HepG2 (cell line): ENCODE measurements around the gene GPT2. TPM values are rescaled to one million over a fixed set of nuclear protein-coding genes. Genes with fewer than 3 reads are reported as not detected.

ENCODE experiments used
- ATAC-seq: fragments of 200-7000 bp; cut with Tn5 transposase; 3 replicates; pipeline ENCODE4 v1.9.1; 2020; ENCODE audit warnings: mild to moderate bottlenecking, moderate library complexity
- BruUV-seq: library from RNA; stranded (reverse); fragments of 400-500 nt; replicated peaks from 2 replicates; lab custom pipeline; 2021; lab: Mats Ljungman, UMichigan
- CTCF ChIA-PET: fragments of 300-600 bp; formaldehyde crosslinking; extraction: SDS; loops from one replicate; lab custom pipeline; 2021; ENCODE audit warnings: low total read pairs, inconsistent platforms, low intra/inter-chr PET ratio; lab: Yijun Ruan, JAX
- POLR2A ChIA-PET: fragments of 350-600 bp; sonication (Branson Sonifier 250); formaldehyde crosslinking; loops from one replicate; lab custom pipeline; 2020; ENCODE audit warnings: antibody characterized with exemption, inconsistent platforms; lab: Yijun Ruan, JAX
- DNase-seq: peaks from one replicate; pipeline ENCODE4 v3.0.0-alpha.2; 2015; ENCODE audit warnings: low spot score
- FAIRE-seq: peaks from 3 replicates; lab custom pipeline; 2011; peaks lifted over from hg19 to GRCh38; lab: Jason Lieb, UNC
- H2AFZ ChIP-seq: one replicate; pipeline ENCODE4 v1.6.1; 2011; ENCODE audit warnings: low read length, inconsistent platforms
- H3K27ac ChIP-seq: fragments of 300-600 bp; 3 replicates; pipeline ENCODE4 v1.8.0; 2011; ENCODE audit warnings: mixed run types, mild to moderate bottlenecking, mixed read lengths, low read length, inconsistent platforms; ENCODE audit not compliant: insufficient read depth; ENCODE audit errors: extremely low read length
- H3K27me3 ChIP-seq, 2 experiments: fragments of 200-600 bp in 1 of 2; 2 replicates in 1 of 2; 3 replicates in 1 of 2; pipeline versions ENCODE4 v1.6.0 to v1.8.0; 2011; ENCODE audit warnings: low read length in 2 of 2, mild to moderate bottlenecking in 2 of 2, moderate library complexity in 2 of 2, inconsistent platforms in 1 of 2; ENCODE audit not compliant: insufficient read depth in 2 of 2, control insufficient read depth in 1 of 2
- H3K36me3 ChIP-seq, 2 experiments: fragments of 200-600 bp in 1 of 2; replicated peaks in 1 of 2; 2 replicates in 1 of 2; 3 replicates in 1 of 2; pipeline versions ENCODE4 v1.5.1 to v1.8.0; 2011; ENCODE audit warnings: low read length in 2 of 2, inconsistent platforms in 1 of 2; ENCODE audit not compliant: insufficient read depth in 2 of 2, control insufficient read depth in 1 of 2
- H3K4me1 ChIP-seq: 2 replicates; pipeline ENCODE4 v1.5.1; 2012; ENCODE audit warnings: low read length, inconsistent platforms; ENCODE audit not compliant: insufficient read depth
- H3K4me2 ChIP-seq: 2 replicates; pipeline ENCODE4 v1.6.0; 2011; ENCODE audit warnings: low read depth, low read length, inconsistent platforms
- H3K4me3 ChIP-seq, 3 experiments: fragments of 200-600 bp in 1 of 3; sonication (generic), shearing (Covaris generic) in 1 of 3; replicated peaks in 1 of 3; 2 replicates each; pipeline ENCODE4 v1.5.1; 2011 to 2016; ENCODE audit warnings: low read length in 3 of 3, inconsistent platforms in 2 of 3, low read depth in 2 of 3, mild to moderate bottlenecking in 2 of 3, control low read depth in 1 of 3, mixed read lengths in 1 of 3; ENCODE audit not compliant: insufficient read depth in 1 of 3
- H3K79me2 ChIP-seq: one replicate; pipeline ENCODE4 v1.6.1; 2011; ENCODE audit warnings: low read length, inconsistent platforms; ENCODE audit not compliant: insufficient read depth
- H3K9ac ChIP-seq: 2 replicates; pipeline ENCODE4 v1.6.0; 2011; ENCODE audit warnings: mild to moderate bottlenecking, low read depth, low read length, inconsistent platforms; ENCODE audit not compliant: insufficient read depth
- H3K9me3 ChIP-seq: 2 replicates; pipeline ENCODE4 v1.5.1; 2012; ENCODE audit warnings: mild to moderate bottlenecking, low read length
- H4K20me1 ChIP-seq: 2 replicates; pipeline ENCODE4 v1.6.0; 2011; ENCODE audit warnings: inconsistent platforms, mild to moderate bottlenecking, low read length, moderate library complexity; ENCODE audit not compliant: insufficient read depth
- KDM3A ChIP-seq: IDR thresholded peaks from 2 replicates; pipeline ENCODE4 v1.6.1; 2018; ENCODE audit warnings: low read depth, missing compliant biosample characterization
- MEIS2 ChIP-seq: sonication (generic); formaldehyde crosslinking; IDR thresholded peaks from 2 replicates; pipeline ENCODE4 v1.9.0; 2021; ENCODE audit warnings: mild to moderate bottlenecking, missing genetic modification reagents
- NONO ChIP-seq, 2 experiments: fragments of 450-650 bp in 1 of 2; sonication (generic) in 1 of 2; formaldehyde crosslinking in 1 of 2; IDR thresholded peaks in 1 of 2; conservative IDR thresholded peaks in 1 of 2; 2 replicates each; pipeline versions ENCODE4 v1.6.1 to v1.8.0; 2017 to 2022; ENCODE audit warnings: mild to moderate bottlenecking in 1 of 2, missing genetic modification reagents in 1 of 2, moderate library complexity in 1 of 2
- PAF1 ChIP-seq: IDR thresholded peaks from 2 replicates; pipeline ENCODE4 v1.6.1; 2016; ENCODE audit warnings: missing genetic modification reagents, missing compliant biosample characterization
- POLR2A ChIP-seq, 2 experiments: IDR thresholded peaks; 2 replicates each; pipeline ENCODE4 v1.6.1; 2011; ENCODE audit warnings: low read depth in 2 of 2, low read length in 2 of 2, mild to moderate bottlenecking in 1 of 2, moderate library complexity in 1 of 2; ENCODE audit not compliant: insufficient read depth in 1 of 2
- POLR2AphosphoS5 ChIP-seq: IDR thresholded peaks from 2 replicates; pipeline ENCODE4 v1.6.1; 2012; ENCODE audit warnings: low read depth, low read length
- RBM22 ChIP-seq: fragments of 200-400 bp; formaldehyde crosslinking; optimal IDR thresholded peaks from 2 replicates; pipeline ENCODE3; 2017; ENCODE audit warnings: mild to moderate bottlenecking, low read length, moderate library complexity
- RNF219 ChIP-seq: sonication (generic); formaldehyde crosslinking; IDR thresholded peaks from 2 replicates; pipeline ENCODE4 v1.5.0; 2020; ENCODE audit warnings: mild to moderate bottlenecking, missing genetic modification reagents
- TEAD2 ChIP-seq: sonication (generic); formaldehyde crosslinking; IDR thresholded peaks from 2 replicates; pipeline ENCODE4 v1.9.0; 2021; ENCODE audit warnings: missing genetic modification reagents
- ZNF317 ChIP-seq: sonication (generic); formaldehyde crosslinking; IDR thresholded peaks from 2 replicates; pipeline ENCODE4 v1.5.0; 2020; ENCODE audit warnings: mild to moderate bottlenecking, missing genetic modification reagents
- ZNF737 ChIP-seq: sonication (generic); formaldehyde crosslinking; IDR thresholded peaks from 2 replicates; pipeline ENCODE4 v1.5.0; 2020; ENCODE audit warnings: missing genetic modification reagents, mild to moderate bottlenecking, borderline replicate concordance
- WGBS: methylation state at CpG from one replicate; pipeline ENCODE4 v1.1.6; 2017; ENCODE audit warnings: low lambda C conversion rate; 5-methylcytosine and 5-hydroxymethylcytosine counted together
- in situ Hi-C: cut with HindIII; loops from 2 replicates; pipeline ENCODE4 v1.10.0; 2017; ENCODE audit warnings: low pct_unique_long_range_greater_than_20kb; ENCODE audit not compliant: extremely low pct_ligation_motif_present
- intact Hi-C: fragments of 100-400 bp; cut with micrococcal nuclease; formaldehyde crosslinking; loops from one replicate; pipeline ENCODE4 v1.10.0; 2022; ENCODE audit not compliant: unreplicated experiment
- polyA plus RNA-seq, 8 experiments: library from polyadenylated mRNA; depleted of rRNA in 3 of 8; stranded (reverse) in 7 of 8; unstranded in 1 of 8; fragments of >200 nt; fragmentation: Illumina TruSeq in 4 of 8; extraction: Trizol in 4 of 8; gene quantifications; 2 replicates each; pipeline versions ENCODE4 v1.2.1 to v1.2.3, GENCODE V29; 2011 to 2016; ENCODE audit warnings: low read depth in 4 of 8, missing spikeins in 1 of 8, mixed read lengths in 1 of 8; ENCODE audit not compliant: insufficient read depth in 1 of 8
- total RNA-seq, 5 experiments: library from RNA; depleted of rRNA; stranded (reverse); fragments of >200 nt; fragmentation: Illumina TruSeq; extraction: Trizol; gene quantifications; 2 replicates each; pipeline ENCODE4 v1.2.3, GENCODE V29; 2016; ENCODE audit warnings: low read depth in 1 of 5
- TF ChIP-seq, protein P1 (sequence below): sonication (generic); formaldehyde crosslinking; conservative IDR thresholded peaks from 2 replicates; pipeline ENCODE4 v1.4.0; 2020; ENCODE audit warnings: missing genetic modification reagents

The GPT2 gene
- total and polyA plus RNA-seq, 2 of the 13 experiments (the other 11 are each of a cell fraction or from before 2014, with no cell fraction given): 138 to 267 TPM

- FAIRE-seq (peak; percentile 23), DNase-seq (no peak), ATAC-seq (no peak)
- H3K4me3 ChIP-seq: no peak overlapping the region
- ChIA-PET CTCF (no interaction called here), POLR2A (no interaction called here)
- H3K79me2 ChIP-seq: no peaks in the 10 kb centered on the region
- peaks cover 35 to 43% of the 10 kb centered on the region in 2 experiments; a peak in 4 of 5 replicates for H3K36me3 ChIP-seq
- 96% methylated on average over 8 of the region's 8 CpGs for WGBS
- intact Hi-C loops (no loop called here), in situ Hi-C loops (no loop called here)
- no peak overlapping the region for H3K9ac ChIP-seq
- no peaks in the 10 kb centered on the region for H3K9me3 ChIP-seq
- H3K27ac ChIP-seq: no peak overlapping the region
- peaks cover 10% of the 10 kb centered on the region for H3K4me1 ChIP-seq
- BruUV-seq: TSS peak; percentile 49
- TF ChIP-seq PAF1 (peak; percentile 96), POLR2AphosphoS5 (peak; percentile 23; the same call in 1 of the 2 replicates), ZNF317 (CRISPR knock-in tag) (no peak), POLR2A (IDR thresholded peaks at IDR 0.05; ENCODE audit: insufficient read depth in 1 of 2, low read depth in 2 of 2, low read length in 2 of 2) (peak; percentile 14 to 43; a peak in 1 of 4 replicates), RBM22 (peak; percentile 92), RNF219 (CRISPR knock-in tag) (0 out of 2 replicates have a peak, but pooled peaks have one; percentile 15), TEAD2 (CRISPR knock-in tag) (no peak)
- H2AFZ ChIP-seq: no peak overlapping the region
- H3K4me2 ChIP-seq: no peak overlapping the region
- H4K20me1 ChIP-seq: peaks cover 17% of the 10 kb centered on the region; the same call in 1 of the 2 replicates
- no peaks in the 10 kb centered on the region for H3K27me3 ChIP-seq
Observed at GRCh38 chr16:46930861-46931260, 46.7 kb downstream of the GPT2 start.

- H3K4me1 ChIP-seq: peaks cover 10% of the 10 kb centered on the region
- no peaks in the 10 kb centered on the region for H3K9me3 ChIP-seq
- FAIRE-seq: no peak
- ChIA-PET POLR2A (interaction anchor here (0.7 to 1.3 kb wide), 2 partner anchors 13 to 79 kb away, joined by 3 to 5 read pairs; no protein-coding TSS in a partner anchor), CTCF (no interaction called here)
- H3K79me2 ChIP-seq: no peaks in the 10 kb centered on the region
- intact Hi-C loops (no loop called here), in situ Hi-C loops (no loop called here)
- WGBS: 62% methylated on average over 7 of the region's 7 CpGs
- H3K9ac ChIP-seq: no peak overlapping the region
- no peak overlapping the region for H3K4me3 ChIP-seq
- H3K27ac ChIP-seq: no peak overlapping the region
- no peak overlapping the region for H2AFZ ChIP-seq
- DNase-seq: no peak
- BruUV-seq: no TSS peak
- H4K20me1 ChIP-seq: peaks cover 13% of the 10 kb centered on the region; the same call in 1 of the 2 replicates
- H3K27me3 ChIP-seq: no peaks in the 10 kb centered on the region
- peak; percentile 46 for ATAC-seq
- no peak overlapping the region for H3K4me2 ChIP-seq
- H3K36me3 ChIP-seq: peaks cover 20 to 26% of the 10 kb centered on the region in 2 experiments; a peak in 4 of 5 replicates
- TF ChIP-seq ZNF737 (no peak), MEIS2 (CRISPR knock-in tag) (no peak), PAF1 (0 out of 2 replicates have a peak, but pooled peaks have one; percentile 62), KDM3A (CRISPR knock-in tag) (no peak), NONO (IDR thresholded peaks at IDR 0.05) (no peak), NONO (CRISPR knock-in tag; conservative IDR thresholded peaks at IDR 0.05) (peak; percentile 51; the same call in 1 of the 2 replicates)
- TF ChIP-seq, protein P1, sequence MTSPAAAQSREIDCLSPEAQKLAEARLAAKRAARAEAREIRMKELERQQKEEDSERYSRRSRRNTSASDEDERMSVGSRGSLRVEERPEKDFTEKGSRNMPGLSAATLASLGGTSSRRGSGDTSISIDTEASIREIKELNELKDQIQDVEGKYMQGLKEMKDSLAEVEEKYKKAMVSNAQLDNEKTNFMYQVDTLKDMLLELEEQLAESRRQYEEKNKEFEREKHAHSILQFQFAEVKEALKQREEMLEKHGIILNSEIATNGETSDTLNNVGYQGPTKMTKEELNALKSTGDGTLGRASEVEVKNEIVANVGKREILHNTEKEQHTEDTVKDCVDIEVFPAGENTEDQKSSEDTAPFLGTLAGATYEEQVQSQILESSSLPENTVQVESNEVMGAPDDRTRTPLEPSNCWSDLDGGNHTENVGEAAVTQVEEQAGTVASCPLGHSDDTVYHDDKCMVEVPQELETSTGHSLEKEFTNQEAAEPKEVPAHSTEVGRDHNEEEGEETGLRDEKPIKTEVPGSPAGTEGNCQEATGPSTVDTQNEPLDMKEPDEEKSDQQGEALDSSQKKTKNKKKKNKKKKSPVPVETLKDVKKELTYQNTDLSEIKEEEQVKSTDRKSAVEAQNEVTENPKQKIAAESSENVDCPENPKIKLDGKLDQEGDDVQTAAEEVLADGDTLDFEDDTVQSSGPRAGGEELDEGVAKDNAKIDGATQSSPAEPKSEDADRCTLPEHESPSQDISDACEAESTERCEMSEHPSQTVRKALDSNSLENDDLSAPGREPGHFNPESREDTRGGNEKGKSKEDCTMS (CRISPR knock-in tag): no peak
Observed at GRCh38 chr16:46932802-46933201, 48.6 kb downstream of the GPT2 start.
